Measurements from ENCODE around the gene ZSCAN5A.

Gene ZSCAN5A

GRCh38 chr19:56314381-56315076, at the start of gene ZSCAN5A:
Gene ZSCAN5A, minus strand, starts transcription at chr19:56314839. Its CDS starts 89,793 bp downstream, at chr19:56225046.
- TF ChIP-seq EGR1 (IDR thresholded peaks at IDR 0.05) (peak; percentile 60; the same call in 1 of the 2 replicates), YY1 (IDR thresholded peaks at IDR 0.05; ENCODE audit: low read depth) (0 out of 2 replicates have a peak, but pooled peaks have one; percentile 34), NFIC (IDR thresholded peaks at IDR 0.05) (no peak), MAX (IDR thresholded peaks at IDR 0.05) (peak; percentile 55), ZBTB7A (IDR thresholded peaks at IDR 0.05; ENCODE audit: low read depth) (no peak), USF1 (IDR thresholded peaks at IDR 0.05) (0 out of 2 replicates have a peak, but pooled peaks have one; percentile 3), FOXM1 (IDR thresholded peaks at IDR 0.05; ENCODE audit: borderline replicate concordance, low read depth) (peak; percentile 55; the same call in 1 of the 2 replicates), CREB1 (IDR thresholded peaks at IDR 0.05; ENCODE audit: low read depth) (peak; percentile 74), RAD21 (IDR thresholded peaks at IDR 0.05; ENCODE audit: low read depth) (no peak), TCF12 (IDR thresholded peaks at IDR 0.05; ENCODE audit: low read depth) (peak; percentile 31; the same call in 1 of the 2 replicates), REST (IDR thresholded peaks at IDR 0.05; ENCODE audit: low read depth) (no peak)

GRCh38 chr19:56360841-56361240, 46.2 kb upstream of the ZSCAN5A start:
- TF ChIP-seq NFIC (IDR thresholded peaks at IDR 0.05), result no peak
- no peak for TF ChIP-seq RAD21 (IDR thresholded peaks at IDR 0.05; ENCODE audit: low read depth)

- TF ChIP-seq TCF12 (IDR thresholded peaks at IDR 0.05; ENCODE audit: low read depth) (no peak), CREB1 (IDR thresholded peaks at IDR 0.05; ENCODE audit: low read depth) (no peak), MAX (IDR thresholded peaks at IDR 0.05) (no peak), RAD21 (IDR thresholded peaks at IDR 0.05; ENCODE audit: low read depth) (no peak), REST (IDR thresholded peaks at IDR 0.05; ENCODE audit: low read depth) (no peak), TEAD4 (IDR thresholded peaks at IDR 0.05) (no peak), ZBTB7A (IDR thresholded peaks at IDR 0.05; ENCODE audit: low read depth) (no peak), YY1 (IDR thresholded peaks at IDR 0.05; ENCODE audit: low read depth) (no peak), EGR1 (IDR thresholded peaks at IDR 0.05) (no peak), EP300 (IDR thresholded peaks at IDR 0.05; ENCODE audit: borderline replicate concordance) (no peak), USF1 (IDR thresholded peaks at IDR 0.05) (no peak), FOXM1 (IDR thresholded peaks at IDR 0.05; ENCODE audit: borderline replicate concordance, low read depth) (no peak), TAF1 (IDR thresholded peaks at IDR 0.05; ENCODE audit: low read depth) (no peak), CEBPB (IDR thresholded peaks at IDR 0.05) (no peak), NFIC (IDR thresholded peaks at IDR 0.05) (no peak)
These were observed 42.3 kb upstream of the ZSCAN5A start for GRCh38 chr19:56356944-56357343.

- TF ChIP-seq FOXM1 (IDR thresholded peaks at IDR 0.05; ENCODE audit: borderline replicate concordance, low read depth) (no peak), RAD21 (IDR thresholded peaks at IDR 0.05; ENCODE audit: low read depth) (no peak), ZBTB7A (IDR thresholded peaks at IDR 0.05; ENCODE audit: low read depth) (no peak), CREB1 (IDR thresholded peaks at IDR 0.05; ENCODE audit: low read depth) (no peak), YY1 (IDR thresholded peaks at IDR 0.05; ENCODE audit: low read depth) (no peak), REST (IDR thresholded peaks at IDR 0.05; ENCODE audit: low read depth) (no peak), USF1 (IDR thresholded peaks at IDR 0.05) (no peak)
These were observed 40.9 kb upstream of the ZSCAN5A start for GRCh38 chr19:56355517-56355916.
